Femur (tissue), 1 donor: Measurements from ENCODE around the gene CRNKL1.
A peak's percentile ranks its signal among the peaks of the same experiment; 100 is the strongest.

ENCODE experiments used
- DNase-seq: peaks from one replicate; pipeline ENCODE4 v3.0.0-alpha.2; 2017

The CRNKL1 gene

GRCh38 chr20:20052074-20052970, at the start of gene CRNKL1, which contains the start of gene CFAP61:
CRNKL1 (minus strand) TSS chr20:20052466; CDS start chr20:20052342, 124 bp downstream.
CFAP61 (plus strand) TSS chr20:20052532; CDS start chr20:20056654, 4,122 bp downstream.
- peak; percentile 97 for DNase-seq

GRCh38 chr20:20100881-20101280, 48.6 kb upstream of the CRNKL1 start:
- no peak for DNase-seq

GRCh38 chr20:20096421-20096820, 44.2 kb upstream of the CRNKL1 start:
- DNase-seq = peak; percentile 38

GRCh38 chr20:20095114-20095872, 43.0 kb upstream of the CRNKL1 start:
- DNase-seq = no peak

GRCh38 chr20:20094410-20094809, 42.1 kb upstream of the CRNKL1 start:
- DNase-seq = no peak

GRCh38 chr20:20092827-20093226, 40.6 kb upstream of the CRNKL1 start:
- DNase-seq = no peak

GRCh38 chr20:20089939-20090338, 37.7 kb upstream of the CRNKL1 start:
- no peak for DNase-seq

GRCh38 chr20:20089018-20089417, 36.8 kb upstream of the CRNKL1 start:
- DNase-seq = no peak

- DNase-seq = no peak
Measured at GRCh38 chr20:20085812-20086211, 33.5 kb upstream of the CRNKL1 start.

GRCh38 chr20:20085071-20085470, 32.8 kb upstream of the CRNKL1 start:
- DNase-seq = peak; percentile 25

- DNase-seq = peak; percentile 56
Measured at GRCh38 chr20:20084296-20084752, 32.1 kb upstream of the CRNKL1 start.

GRCh38 chr20:20083807-20084206, 31.5 kb upstream of the CRNKL1 start:
- no peak for DNase-seq

GRCh38 chr20:20079102-20079784, 27.0 kb upstream of the CRNKL1 start:
- DNase-seq = no peak

GRCh38 chr20:20078041-20078440, 25.8 kb upstream of the CRNKL1 start:
- DNase-seq = no peak

GRCh38 chr20:20076297-20077065, 24.2 kb upstream of the CRNKL1 start:
- peak; percentile 47 for DNase-seq

- DNase-seq = no peak
Measured at GRCh38 chr20:20075032-20075431, 22.8 kb upstream of the CRNKL1 start.

GRCh38 chr20:20073801-20074371, 21.6 kb upstream of the CRNKL1 start:
- DNase-seq = no peak

GRCh38 chr20:20070871-20071726, 18.8 kb upstream of the CRNKL1 start:
- no peak for DNase-seq

- DNase-seq = no peak
Measured at GRCh38 chr20:20065361-20065760, 13.1 kb upstream of the CRNKL1 start.

- no peak for DNase-seq
Measured at GRCh38 chr20:20063941-20064702, 11.9 kb upstream of the CRNKL1 start.
